Measurements from ENCODE around the gene NXPH2.

NXPH2 gene

DNA sequence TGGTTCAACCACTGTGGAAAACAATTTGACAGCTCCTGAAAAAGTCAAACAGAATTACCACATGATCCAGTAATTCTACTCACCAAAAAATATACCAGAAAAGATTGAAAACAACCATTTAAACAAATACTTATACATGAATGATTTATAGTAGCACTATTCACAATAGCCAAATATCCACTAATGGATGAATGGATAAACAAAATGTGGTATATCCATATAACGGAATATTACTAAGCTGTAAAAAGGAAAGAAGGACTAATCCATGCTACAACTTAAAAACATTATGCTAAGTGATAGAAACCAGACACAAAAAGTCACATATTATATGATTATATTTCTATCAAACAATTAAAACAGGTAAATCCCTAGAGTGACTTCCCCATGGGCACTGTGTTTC lies 147.1 kb downstream of the NXPH2 start:
- DNase-seq (ENCODE audit: low spot score), result no peak

DNA sequence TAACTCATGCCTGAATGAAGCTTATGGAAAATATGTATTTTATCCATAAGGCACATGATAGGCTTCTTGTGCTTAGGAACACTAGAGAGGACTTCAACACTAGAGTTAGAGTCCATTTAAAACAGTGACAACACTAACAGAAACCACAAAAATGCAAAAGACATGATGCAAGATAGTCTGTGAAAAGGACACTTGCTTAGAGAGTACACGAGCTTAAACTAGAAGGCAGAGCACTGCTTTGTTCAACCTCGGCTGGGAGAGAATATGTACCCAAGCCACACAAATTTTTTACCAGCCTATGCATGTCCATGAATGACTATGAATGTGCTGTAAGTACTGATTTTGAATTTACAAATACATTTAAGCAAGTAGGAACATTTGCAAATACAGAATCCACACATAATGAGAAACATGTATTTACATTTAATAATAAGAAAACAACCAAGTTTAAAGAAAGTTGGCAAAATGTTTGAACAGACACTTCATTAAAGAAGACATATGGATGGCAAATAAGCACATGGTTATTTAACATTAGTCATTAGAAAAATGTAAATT lies 148.0 kb downstream of the NXPH2 start:
- no peak for DNase-seq (ENCODE audit: low spot score)

DNA sequence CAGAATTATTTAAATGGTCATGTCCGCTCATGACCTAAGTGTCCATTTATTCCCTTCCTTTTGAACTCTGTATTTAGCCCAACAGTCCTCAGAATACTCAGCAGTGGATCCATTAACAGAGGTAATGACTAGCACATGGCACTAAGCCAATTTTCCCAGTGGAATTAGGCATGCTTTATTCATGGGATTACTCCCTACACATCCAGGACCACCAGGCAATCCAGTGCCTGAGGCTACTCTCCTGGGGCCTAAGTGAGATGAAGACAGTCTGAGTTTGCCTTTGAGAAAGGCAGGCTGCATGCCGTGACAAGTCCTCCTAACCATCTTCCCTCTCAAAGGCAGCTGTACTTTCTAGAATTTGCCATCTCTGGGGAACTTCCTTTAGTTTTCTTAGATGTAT lies 150.0 kb downstream of the NXPH2 start:
- no peak for DNase-seq (ENCODE audit: low spot score)

DNA sequence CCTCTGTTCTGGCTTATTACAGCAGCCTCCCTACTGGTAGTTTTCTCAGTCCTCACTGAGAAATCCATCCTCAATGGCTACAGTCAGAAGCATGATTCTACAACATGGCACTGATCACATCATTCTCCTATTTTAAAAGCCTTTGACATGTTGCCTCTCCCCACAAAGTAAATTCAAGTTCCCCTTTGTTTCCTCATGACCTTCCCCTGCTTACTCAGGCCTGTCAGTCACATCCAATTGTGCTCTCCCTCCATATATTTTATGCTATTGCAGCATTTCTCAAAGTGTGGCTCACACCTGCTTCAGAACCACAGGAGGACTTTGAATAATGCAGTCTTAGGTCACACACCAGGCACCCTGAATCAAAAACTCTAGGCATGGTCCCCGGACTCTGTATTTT lies 154.0 kb downstream of the NXPH2 start:
- DNase-seq (ENCODE audit: low spot score), result no peak

DNA sequence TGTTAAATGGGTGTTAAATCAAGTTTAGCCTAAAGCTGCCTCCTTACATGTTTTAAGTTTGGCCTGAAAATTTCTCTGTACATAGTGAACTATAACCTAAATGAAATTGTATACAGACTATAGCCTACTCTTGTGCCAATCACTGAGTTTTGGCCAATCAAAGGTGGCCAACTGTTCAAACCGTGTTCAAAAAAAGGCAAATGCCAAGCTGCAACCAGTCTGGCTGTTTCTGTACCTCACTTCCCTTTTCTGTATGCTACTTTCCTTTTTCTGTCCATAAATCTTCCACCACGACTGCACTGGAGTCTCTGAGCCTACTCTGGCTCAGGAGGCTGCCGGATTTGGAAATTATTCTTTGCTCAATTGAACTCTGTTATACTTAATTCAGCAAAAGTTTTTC lies 157.6 kb downstream of the NXPH2 start:
- DNase-seq (ENCODE audit: low spot score), result no peak

DNA sequence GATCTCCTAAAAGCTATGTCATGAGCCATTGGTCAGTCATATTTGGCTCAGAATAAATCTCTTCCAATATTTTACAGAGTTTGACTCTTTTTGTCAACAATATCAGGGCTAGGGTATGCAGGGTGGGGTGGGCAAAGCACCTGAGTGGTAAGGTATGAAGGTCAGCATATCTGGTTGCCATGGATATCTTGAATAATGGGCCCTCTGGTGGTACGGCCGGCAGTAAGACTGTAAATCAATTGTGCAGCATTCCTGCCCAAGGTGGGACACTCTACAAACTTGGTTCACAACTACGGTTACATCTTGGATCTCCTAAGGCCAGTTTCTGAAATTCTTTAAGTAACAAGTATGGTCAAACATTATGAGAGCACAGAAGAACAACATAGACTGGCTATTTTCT lies 159.1 kb downstream of the NXPH2 start:
- DNase-seq (ENCODE audit: low spot score), result no peak

DNA sequence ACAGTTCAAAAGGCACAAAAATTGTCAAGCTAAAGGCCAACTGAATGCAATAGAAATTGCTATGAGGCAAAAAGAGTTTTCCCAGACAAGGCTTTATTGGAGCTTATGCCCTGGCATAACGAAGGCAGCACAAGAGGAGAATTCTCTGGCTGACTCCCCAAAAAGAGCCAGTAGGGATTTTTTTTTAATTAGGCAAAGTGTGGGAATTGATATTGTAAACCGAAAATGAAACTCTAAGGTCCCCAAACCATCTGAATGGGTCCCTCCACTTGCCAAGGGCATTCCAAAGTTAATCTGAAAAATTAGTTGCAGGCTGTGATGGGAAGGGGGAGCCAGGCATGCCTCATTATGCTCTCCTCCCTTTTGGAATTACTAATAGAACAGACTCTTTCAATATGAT lies 159.8 kb downstream of the NXPH2 start:
- no peak for DNase-seq (ENCODE audit: low spot score)
